Neural progenitor cell (in vitro differentiated cells): ENCODE measurements around the gene NBEA. TPM values are rescaled to one million over a fixed set of nuclear protein-coding genes. Genes with fewer than 3 reads are reported as not detected.

ENCODE experiments used
- DNase-seq: peaks from one replicate; pipeline ENCODE4 v3.0.0-alpha.2; 2016; ENCODE audit warnings: low spot score
- H2AFZ ChIP-seq: fragments of 200-600 bp; sonication (generic); replicated peaks from 2 replicates; pipeline ENCODE4 v1.6.1; 2016; ENCODE audit warnings: antibody characterized with exemption
- H3F3A ChIP-seq: fragments of 200-600 bp; sonication (generic); 2 replicates; pipeline ENCODE4 v1.6.1; 2016; ENCODE audit warnings: antibody characterized with exemption, low read depth
- H3K27ac ChIP-seq: fragments of 200-600 bp; sonication (generic); 2 replicates; pipeline ENCODE4 v1.5.1; 2016; ENCODE audit warnings: mild to moderate bottlenecking
- H3K27me3 ChIP-seq: fragments of 200-600 bp; sonication (generic); 2 replicates; pipeline ENCODE4 v1.6.1; 2016; ENCODE audit warnings: mild to moderate bottlenecking, moderate library complexity
- H3K36me3 ChIP-seq: fragments of 200-600 bp; sonication (generic); 2 replicates; pipeline ENCODE4 v1.5.1; 2016
- H3K4me1 ChIP-seq: fragments of 200-600 bp; sonication (generic); 2 replicates; pipeline ENCODE4 v1.6.1; 2016; ENCODE audit warnings: mixed run types
- H3K4me2 ChIP-seq: fragments of 200-600 bp; sonication (generic); 2 replicates; pipeline ENCODE4 v1.6.1; 2016
- H3K4me3 ChIP-seq: fragments of 200-600 bp; sonication (generic); 2 replicates; pipeline ENCODE4 v1.5.1; 2016
- H3K79me2 ChIP-seq: fragments of 200-600 bp; sonication (generic); 2 replicates; pipeline ENCODE4 v1.6.1; 2016; ENCODE audit warnings: low read depth
- H3K9ac ChIP-seq: fragments of 200-600 bp; sonication (generic); 2 replicates; pipeline ENCODE4 v1.6.1; 2016
- H3K9me3 ChIP-seq: fragments of 200-600 bp; sonication (generic); 2 replicates; pipeline ENCODE4 v1.5.1; 2016; ENCODE audit warnings: low read depth
- H4K20me1 ChIP-seq: fragments of 200-600 bp; sonication (generic); 2 replicates; pipeline ENCODE4 v1.6.1; 2016; ENCODE audit warnings: low read depth
- H3K27ac Mint-ChIP-seq: 3 replicates; pipeline ENCODE4 v1.8.0; 2021; ENCODE audit warnings: mixed read lengths
- H3K27me3 Mint-ChIP-seq: 2 replicates; pipeline ENCODE4 v1.8.0; 2022; ENCODE audit warnings: low read depth, mild to moderate bottlenecking, inconsistent platforms, moderate library complexity, mixed read lengths; ENCODE audit not compliant: insufficient read depth
- H3K36me3 Mint-ChIP-seq: 3 replicates; pipeline ENCODE4 v1.8.0; 2021; ENCODE audit warnings: mixed read lengths
- H3K4me1 Mint-ChIP-seq: 3 replicates; pipeline ENCODE4 v1.8.0; 2021; ENCODE audit warnings: mixed read lengths
- H3K4me3 Mint-ChIP-seq: 3 replicates; pipeline ENCODE4 v1.8.0; 2021; ENCODE audit warnings: mild to moderate bottlenecking, moderate library complexity, mixed read lengths
- H3K9me3 Mint-ChIP-seq: 3 replicates; pipeline ENCODE4 v1.8.0; 2020; ENCODE audit warnings: mixed read lengths
- EZH2 ChIP-seq: fragments of 200-600 bp; sonication (generic); IDR thresholded peaks from 2 replicates; pipeline ENCODE4 v1.6.1; 2017; ENCODE audit warnings: antibody characterized with exemption, mild to moderate bottlenecking, moderate library complexity
- EZH2phosphoT487 ChIP-seq: fragments of 200-600 bp; sonication (generic); IDR thresholded peaks from 2 replicates; pipeline ENCODE4 v1.6.1; 2017; ENCODE audit warnings: antibody characterized with exemption
- total RNA-seq: library from RNA; depleted of rRNA; stranded (reverse); fragments of >200 nt; gene quantifications from 2 replicates; pipeline ENCODE4 v1.2.3, GENCODE V29; 2015; ENCODE audit warnings: low replicate concordance
- TF ChIP-seq, protein P1 (sequence below): fragments of 200-600 bp; sonication (generic); IDR thresholded peaks from 2 replicates; pipeline ENCODE4 v1.5.1; 2017; ENCODE audit warnings: antibody characterized with exemption, mild to moderate bottlenecking

The NBEA gene
- total RNA-seq, 1 donor from 2014 or later, result 31.0 TPM

DNA sequence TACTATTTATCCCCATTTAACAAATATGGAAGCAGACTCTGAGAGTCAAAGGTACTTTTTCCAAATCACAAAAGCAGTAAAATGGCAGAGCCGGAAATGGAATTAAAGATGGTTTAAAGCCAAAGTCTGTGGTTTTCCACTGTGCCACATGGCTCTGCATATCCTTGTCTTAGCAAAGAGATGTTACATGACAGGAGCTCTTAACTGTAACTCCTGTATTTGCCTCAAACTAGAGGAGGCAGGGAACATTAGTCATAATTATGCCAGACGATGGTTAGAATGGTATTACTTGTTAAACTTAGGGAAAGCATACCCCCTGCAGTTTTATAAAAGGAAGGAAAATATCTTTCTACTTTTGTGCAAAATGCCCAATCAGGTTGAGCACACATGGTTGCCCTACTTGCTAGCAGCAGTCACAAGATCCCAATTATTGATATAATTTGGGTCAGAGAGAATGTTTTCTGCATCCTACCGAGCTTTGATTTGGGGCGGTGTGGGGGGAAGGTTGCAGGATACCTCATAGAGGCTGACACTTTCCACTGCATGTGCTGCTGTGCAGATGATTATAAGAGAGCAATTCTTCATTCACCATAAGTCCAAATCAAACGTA, 576.4 kb downstream of the NBEA start:
- TF ChIP-seq, protein P1, sequence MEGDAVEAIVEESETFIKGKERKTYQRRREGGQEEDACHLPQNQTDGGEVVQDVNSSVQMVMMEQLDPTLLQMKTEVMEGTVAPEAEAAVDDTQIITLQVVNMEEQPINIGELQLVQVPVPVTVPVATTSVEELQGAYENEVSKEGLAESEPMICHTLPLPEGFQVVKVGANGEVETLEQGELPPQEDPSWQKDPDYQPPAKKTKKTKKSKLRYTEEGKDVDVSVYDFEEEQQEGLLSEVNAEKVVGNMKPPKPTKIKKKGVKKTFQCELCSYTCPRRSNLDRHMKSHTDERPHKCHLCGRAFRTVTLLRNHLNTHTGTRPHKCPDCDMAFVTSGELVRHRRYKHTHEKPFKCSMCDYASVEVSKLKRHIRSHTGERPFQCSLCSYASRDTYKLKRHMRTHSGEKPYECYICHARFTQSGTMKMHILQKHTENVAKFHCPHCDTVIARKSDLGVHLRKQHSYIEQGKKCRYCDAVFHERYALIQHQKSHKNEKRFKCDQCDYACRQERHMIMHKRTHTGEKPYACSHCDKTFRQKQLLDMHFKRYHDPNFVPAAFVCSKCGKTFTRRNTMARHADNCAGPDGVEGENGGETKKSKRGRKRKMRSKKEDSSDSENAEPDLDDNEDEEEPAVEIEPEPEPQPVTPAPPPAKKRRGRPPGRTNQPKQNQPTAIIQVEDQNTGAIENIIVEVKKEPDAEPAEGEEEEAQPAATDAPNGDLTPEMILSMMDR, result no peak
- TF ChIP-seq EZH2phosphoT487 (no peak), EZH2 (no peak)
- Mint-ChIP-seq H3K4me3 (no peak overlapping the region), H3K9me3 (peaks cover 2% of the 10 kb centered on the region), H3K27ac (no peak overlapping the region), H3K36me3 (peaks cover 4% of the 10 kb centered on the region), H3K4me1 (no peaks in the 10 kb centered on the region), H3K27me3 (peaks cover 3% of the 10 kb centered on the region)
- Histone ChIP-seq H4K20me1 (no peaks in the 10 kb centered on the region), H3K79me2 (no peaks in the 10 kb centered on the region), H2AFZ (no peak overlapping the region), H3K27me3 (no peaks in the 10 kb centered on the region), H3K27ac (no peak overlapping the region), H3F3A (no peaks in the 10 kb centered on the region), H3K4me1 (peaks cover 19% of the 10 kb centered on the region), H3K4me2 (no peak overlapping the region), H3K4me3 (no peak overlapping the region), H3K9me3 (no peaks in the 10 kb centered on the region), H3K36me3 (no peaks in the 10 kb centered on the region), H3K9ac (no peak overlapping the region)
- no peak for DNase-seq

DNA sequence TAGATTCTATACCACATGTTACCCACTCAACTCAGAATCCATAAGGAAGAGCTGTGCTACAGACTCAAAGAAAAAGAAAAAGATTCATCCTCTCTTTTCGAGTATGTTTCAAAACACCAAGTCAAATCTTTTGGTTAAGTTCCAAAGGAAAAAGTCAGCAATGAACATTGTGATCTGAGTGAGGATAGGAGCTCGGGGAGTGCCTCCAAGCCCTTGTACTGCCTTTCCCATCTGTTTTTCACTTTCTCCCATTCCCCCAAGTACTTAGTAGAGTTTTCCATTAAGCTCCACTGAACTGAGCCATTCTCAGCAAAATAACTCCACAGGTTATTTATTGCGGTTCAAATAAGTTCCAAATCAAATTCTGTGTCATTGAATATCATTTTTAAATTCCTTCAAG, 582.1 kb downstream of the NBEA start:
- no peaks in the 10 kb centered on the region for H3K36me3 ChIP-seq
- no peaks in the 10 kb centered on the region for H3F3A ChIP-seq
- H3K27me3 Mint-ChIP-seq, result peaks cover 3% of the 10 kb centered on the region
- H3K27ac Mint-ChIP-seq, result no peak overlapping the region
- H3K79me2 ChIP-seq, result no peaks in the 10 kb centered on the region
- peaks cover 2% of the 10 kb centered on the region for H3K9me3 Mint-ChIP-seq
- no peak overlapping the region for H3K9ac ChIP-seq
- peaks cover 4% of the 10 kb centered on the region for H3K36me3 Mint-ChIP-seq
- H3K27me3 ChIP-seq, result no peaks in the 10 kb centered on the region
- TF ChIP-seq EZH2phosphoT487, result no peak
- TF ChIP-seq EZH2, result no peak
- TF ChIP-seq, protein P1, result no peak
- no peaks in the 10 kb centered on the region for H3K4me1 ChIP-seq
- no peak overlapping the region for H3K4me3 Mint-ChIP-seq
- H3K27ac ChIP-seq, result no peak overlapping the region
- H3K9me3 ChIP-seq, result no peaks in the 10 kb centered on the region
- H2AFZ ChIP-seq, result no peak overlapping the region
- H3K4me2 ChIP-seq, result no peak overlapping the region
- no peaks in the 10 kb centered on the region for H4K20me1 ChIP-seq
- H3K4me3 ChIP-seq, result no peak overlapping the region
- H3K4me1 Mint-ChIP-seq, result no peaks in the 10 kb centered on the region
- DNase-seq, result no peak

DNA sequence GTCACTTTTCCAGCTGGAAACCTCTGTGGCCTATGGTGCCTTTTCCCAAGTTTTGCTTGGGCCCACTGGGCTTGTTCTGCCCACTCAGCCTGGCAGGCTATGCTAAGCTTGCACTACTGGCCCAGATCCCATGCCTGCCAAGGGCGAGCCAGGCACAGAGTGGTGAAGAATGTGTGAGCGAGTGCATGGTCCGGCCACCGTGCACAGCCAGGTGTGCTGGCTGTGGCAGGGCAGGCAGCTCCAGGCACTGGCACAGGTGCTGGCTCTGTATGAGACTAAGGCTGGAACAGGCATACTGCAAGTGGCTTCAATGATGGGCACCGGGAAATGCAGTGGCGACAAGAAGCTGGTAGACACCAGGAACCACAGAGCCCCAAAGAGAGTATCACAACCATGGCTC, 584.5 kb downstream of the NBEA start:
- Mint-ChIP-seq H3K4me3 (no peak overlapping the region), H3K36me3 (peaks cover 4% of the 10 kb centered on the region), H3K9me3 (peaks cover 2% of the 10 kb centered on the region), H3K27me3 (peaks cover 3% of the 10 kb centered on the region), H3K27ac (no peak overlapping the region), H3K4me1 (peaks cover 20% of the 10 kb centered on the region)
- no peaks in the 10 kb centered on the region for H3K27me3 ChIP-seq
- DNase-seq, result no peak
- peaks cover 6% of the 10 kb centered on the region for H3F3A ChIP-seq
- H3K4me3 ChIP-seq, result no peak overlapping the region
- no peak overlapping the region for H2AFZ ChIP-seq
- peaks cover 6% of the 10 kb centered on the region for H3K4me1 ChIP-seq
- no peak for TF ChIP-seq EZH2phosphoT487
- TF ChIP-seq, protein P1, result no peak
- no peak for TF ChIP-seq EZH2
- no peaks in the 10 kb centered on the region for H3K9me3 ChIP-seq
- H3K79me2 ChIP-seq, result no peaks in the 10 kb centered on the region
- H3K36me3 ChIP-seq, result no peaks in the 10 kb centered on the region
- H3K27ac ChIP-seq, result no peak overlapping the region
- no peak overlapping the region for H3K4me2 ChIP-seq
- H3K9ac ChIP-seq, result no peak overlapping the region
- peaks cover 4% of the 10 kb centered on the region for H4K20me1 ChIP-seq
